Body of pancreas (tissue), 4 donors: Measurements from ENCODE around the gene TSPAN31. TPM values are rescaled to one million over a fixed set of nuclear protein-coding genes. Genes with fewer than 3 reads are reported as not detected.

Source experiments
- ATAC-seq: fragments of 150-250 bp; one replicate; pipeline ENCODE4 v1.9.1; 2016
- DNase-seq, 4 donors: peaks; one replicate each; pipeline ENCODE4 v3.0.0-alpha.2; 2019
- H3K27ac ChIP-seq, 4 donors: fragments of 200-600 bp; sonication (generic); 1 replicate in 3 of 4; 2 replicates in 1 of 4; pipeline versions ENCODE4 v1.5.1 to v1.6.1; 2016 to 2019; ENCODE audit warnings: mild to moderate bottlenecking in 1 of 4, mixed read lengths in 1 of 4, moderate library complexity in 1 of 4
- H3K27me3 ChIP-seq, 2 donors: fragments of 200-600 bp; sonication (generic); one replicate each; pipeline ENCODE4 v1.6.0; 2016; ENCODE audit warnings: mild to moderate bottlenecking in 1 of 2
- H3K36me3 ChIP-seq, 2 donors: fragments of 200-600 bp; sonication (generic); replicated peaks in 1 of 2; 2 replicates each; pipeline ENCODE4 v1.5.1; 2016; ENCODE audit warnings: low read depth in 2 of 2; ENCODE audit not compliant: insufficient read depth in 1 of 2
- H3K4me1 ChIP-seq: fragments of 200-600 bp; sonication (generic); one replicate; pipeline ENCODE4 v1.6.0; 2016
- H3K4me3 ChIP-seq, 2 donors: fragments of 200-600 bp; sonication (generic); 1 replicate in 1 of 2; 2 replicates in 1 of 2; pipeline ENCODE4 v1.5.1; 2016 to 2019
- H3K9me3 ChIP-seq, 3 donors: fragments of 200-600 bp; sonication (generic); 1 replicate in 2 of 3; 2 replicates in 1 of 3; pipeline ENCODE4 v1.5.1; 2016
- CTCF ChIP-seq, 7 experiments: fragments of 450-650 bp in 4 of 7; fragments of 200-600 bp in 3 of 7; sonication (generic) in 3 of 7; IDR thresholded peaks; one replicate each; pipeline ENCODE4 v1.5.1; 2016 to 2019; ENCODE audit warnings: antibody characterized with exemption in 7 of 7
- POLR2A ChIP-seq, 3 donors: fragments of 450-650 bp; IDR thresholded peaks; one replicate each; pipeline ENCODE4 v1.6.1; 2016; ENCODE audit warnings: antibody characterized with exemption in 3 of 3, mild to moderate bottlenecking in 2 of 3
- WGBS, 2 donors: methylation state at CpG; one replicate each; pipeline ENCODE4 v1.1.5; 2017; 5-methylcytosine and 5-hydroxymethylcytosine counted together
- intact Hi-C: fragments of 100-400 bp; cut with DNase I; formaldehyde crosslinking; loops from one replicate; pipeline ENCODE4 v1.15.1; 2023
- total RNA-seq, 2 donors: library from RNA; depleted of rRNA; stranded (reverse); fragments of >200 nt; gene quantifications; one replicate each; pipeline ENCODE4 v1.1.0, GENCODE V29; 2016

Gene TSPAN31
- total RNA-seq, 2 donors from 2014 or later: 33.7 to 36.9 TPM

GRCh38 chr12:57781801-57782200, 37.0 kb downstream of the TSPAN31 start:
- peaks cover 28% of the 10 kb centered on the region for H3K4me1 ChIP-seq
- no peaks in the 10 kb centered on the region for H3K27me3 ChIP-seq
- H3K36me3 ChIP-seq: peaks cover 0 to 10% of the 10 kb centered on the region in 2 donors
- DNase-seq (no peak), ATAC-seq (no peak)
- intact Hi-C loops: no loop called here
- peak overlapping the region in 2 of 4 donors; percentile 74 to 76 for H3K27ac ChIP-seq
- WGBS, 2 donors: 53 to 63% methylated on average over 2 of the region's 2 CpGs
- no peak overlapping the region for H3K4me3 ChIP-seq
- no peaks in the 10 kb centered on the region for H3K9me3 ChIP-seq
- TF ChIP-seq POLR2A (IDR thresholded peaks at IDR 0.05): no peak
- no peak for TF ChIP-seq CTCF (IDR thresholded peaks at IDR 0.05)

- Histone ChIP-seq H3K27me3 (no peaks in the 10 kb centered on the region), H3K4me3 (no peak overlapping the region), H3K4me1 (peaks cover 28% of the 10 kb centered on the region), H3K27ac (peak overlapping the region in 3 of 4 donors; percentile 71 to 76 (median 74)), H3K36me3 (peaks cover 0 to 10% of the 10 kb centered on the region in 2 donors), H3K9me3 (no peaks in the 10 kb centered on the region)
- TF ChIP-seq CTCF (IDR thresholded peaks at IDR 0.05): no peak
- TF ChIP-seq POLR2A (IDR thresholded peaks at IDR 0.05): no peak
- intact Hi-C loops: no loop called here
- DNase-seq (no peak), ATAC-seq (peak; percentile 28)
- 3 to 6% methylated on average over 4 of the region's 4 CpGs for WGBS, 2 donors
Observed at GRCh38 chr12:57782243-57782607, 37.4 kb downstream of the TSPAN31 start.

GRCh38 chr12:57782608-57783465, 38.0 kb downstream of the TSPAN31 start, which contains the start of gene TSFM:
TSFM (plus strand) TSS chr12:57782787; CDS start chr12:57782802, 15 bp downstream.
- WGBS, 2 donors: 0% methylated on average over 37 to 45 of the region's 45 CpGs
- H3K4me1 ChIP-seq: peaks cover 28% of the 10 kb centered on the region
- H3K27ac ChIP-seq: peak within 1 kb of the TSS; percentile 55 to 76 (median 72)
- peak within 1 kb of the TSS; percentile 64 to 98 for H3K4me3 ChIP-seq
- no peaks in the 10 kb centered on the region for H3K9me3 ChIP-seq
- no peaks in the 10 kb centered on the region for H3K27me3 ChIP-seq
- DNase-seq (peak; percentile 95 to 97 (median 96)), ATAC-seq (peak; percentile 98)
- peaks cover 0 to 14% of the 10 kb centered on the region in 2 donors for H3K36me3 ChIP-seq
- intact Hi-C loops: no loop called here
- TF ChIP-seq CTCF (IDR thresholded peaks at IDR 0.05): peak; percentile 86 to 98 (median 97)
- TF ChIP-seq POLR2A (IDR thresholded peaks at IDR 0.05): peak; percentile 37 to 84 (median 82)

- DNase-seq: no peak
- peak overlapping the region in 1 of 2 donors; percentile 98 for H3K4me3 ChIP-seq
- no peaks in the 10 kb centered on the region for H3K9me3 ChIP-seq
- 71 to 83% methylated on average over 12 of the region's 12 CpGs for WGBS, 2 donors
- TF ChIP-seq CTCF (IDR thresholded peaks at IDR 0.05): no peak
- TF ChIP-seq POLR2A (IDR thresholded peaks at IDR 0.05): no peak
- no peaks in the 10 kb centered on the region for H3K27me3 ChIP-seq
- ATAC-seq: no peak
- H3K36me3 ChIP-seq: peaks cover 0 to 14% of the 10 kb centered on the region in 2 donors
- no peak overlapping the region for H3K27ac ChIP-seq
- intact Hi-C loops: no loop called here
- H3K4me1 ChIP-seq: peaks cover 28% of the 10 kb centered on the region
Observed at GRCh38 chr12:57783466-57783801, 38.6 kb downstream of the TSPAN31 start.
